ENCODE measurements around the gene ADARB1. TPM values are rescaled to one million over a fixed set of nuclear protein-coding genes. Genes with fewer than 3 reads are reported as not detected.
A peak's percentile ranks its signal among the peaks of the same experiment; 100 is the strongest.

The ADARB1 gene
- polyA plus RNA-seq, 1 experiment = 25.3 TPM

DNA sequence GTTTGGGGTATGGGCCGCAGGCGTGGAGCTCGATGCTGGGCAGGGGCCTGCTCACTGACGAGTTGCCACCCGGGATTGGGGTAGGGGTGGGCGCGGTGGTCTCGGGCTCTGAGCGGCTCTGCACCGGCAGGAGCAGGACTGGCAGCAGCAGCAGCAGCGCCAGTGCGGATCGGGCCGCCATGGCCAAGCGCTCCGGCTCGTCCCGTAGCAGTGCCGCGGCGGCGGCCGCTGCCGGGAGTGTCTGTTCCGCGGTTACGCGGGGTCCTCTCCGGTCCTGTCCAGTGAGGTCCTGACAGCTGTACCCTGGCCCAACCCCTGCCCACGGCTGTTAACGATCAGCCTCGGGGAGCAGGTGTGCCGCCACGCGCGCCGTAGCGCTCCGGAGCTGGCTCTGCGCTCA lies 26.5 kb downstream of the ADARB1 start:
- no peak for DNase-seq (ENCODE audit: low read depth, low spot score)
- peaks cover 3% of the 10 kb centered on the region; the same call in 1 of the 2 replicates for H3K9me3 ChIP-seq (ENCODE audit: control insufficient read depth, insufficient read depth, low read length)
- H3K27ac ChIP-seq (ENCODE audit: low read depth, low read length) = no peak overlapping the region
- TF ChIP-seq, protein P1, sequence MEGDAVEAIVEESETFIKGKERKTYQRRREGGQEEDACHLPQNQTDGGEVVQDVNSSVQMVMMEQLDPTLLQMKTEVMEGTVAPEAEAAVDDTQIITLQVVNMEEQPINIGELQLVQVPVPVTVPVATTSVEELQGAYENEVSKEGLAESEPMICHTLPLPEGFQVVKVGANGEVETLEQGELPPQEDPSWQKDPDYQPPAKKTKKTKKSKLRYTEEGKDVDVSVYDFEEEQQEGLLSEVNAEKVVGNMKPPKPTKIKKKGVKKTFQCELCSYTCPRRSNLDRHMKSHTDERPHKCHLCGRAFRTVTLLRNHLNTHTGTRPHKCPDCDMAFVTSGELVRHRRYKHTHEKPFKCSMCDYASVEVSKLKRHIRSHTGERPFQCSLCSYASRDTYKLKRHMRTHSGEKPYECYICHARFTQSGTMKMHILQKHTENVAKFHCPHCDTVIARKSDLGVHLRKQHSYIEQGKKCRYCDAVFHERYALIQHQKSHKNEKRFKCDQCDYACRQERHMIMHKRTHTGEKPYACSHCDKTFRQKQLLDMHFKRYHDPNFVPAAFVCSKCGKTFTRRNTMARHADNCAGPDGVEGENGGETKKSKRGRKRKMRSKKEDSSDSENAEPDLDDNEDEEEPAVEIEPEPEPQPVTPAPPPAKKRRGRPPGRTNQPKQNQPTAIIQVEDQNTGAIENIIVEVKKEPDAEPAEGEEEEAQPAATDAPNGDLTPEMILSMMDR (IDR thresholded peaks at IDR 0.05; ENCODE audit: low read depth, low read length) = no peak
- no peak overlapping the region for H3K4me3 ChIP-seq (ENCODE audit: low read depth, low read length)
- H3K27me3 ChIP-seq (ENCODE audit: control insufficient read depth, insufficient read depth, low read length) = no peaks in the 10 kb centered on the region
- POLR2A ChIA-PET = no interaction called here
- CTCF ChIA-PET = interaction anchor here (1.6 to 2.2 kb wide), 2 partner anchors 19 to 27 kb away, joined by 3 to 11 read pairs; no protein-coding TSS in a partner anchor

DNA sequence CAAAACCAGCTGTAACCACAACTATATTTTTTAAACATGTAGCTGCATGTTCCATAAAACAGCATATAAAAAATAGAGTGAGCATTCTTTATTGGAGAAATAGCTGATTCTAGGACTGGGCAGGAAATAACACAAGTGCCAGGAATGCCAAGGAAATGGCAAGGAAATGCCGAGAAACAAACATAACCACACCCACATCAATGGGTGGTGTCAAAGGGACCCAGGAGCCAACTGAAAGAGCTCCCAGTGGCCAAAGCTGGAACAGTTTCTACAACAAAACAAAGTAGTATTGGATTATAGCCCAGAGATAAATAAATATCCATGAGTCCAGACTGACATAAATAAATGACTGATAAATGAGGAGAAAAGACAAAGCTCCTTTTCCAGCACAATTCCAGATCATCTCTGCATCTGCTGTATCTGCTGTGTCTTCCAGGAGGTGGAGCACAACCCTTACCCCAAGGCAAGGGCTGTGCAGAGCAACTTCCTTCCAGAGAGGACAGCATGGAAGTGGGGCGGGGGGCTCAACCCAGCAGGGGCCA lies 28.1 kb downstream of the ADARB1 start:
- CTCF ChIA-PET = interaction anchor here (0.7 to 2.2 kb wide), 11 partner anchors 12 to 161 kb away, joined by 3 to 18 read pairs (median 3); no protein-coding TSS in a partner anchor

DNA sequence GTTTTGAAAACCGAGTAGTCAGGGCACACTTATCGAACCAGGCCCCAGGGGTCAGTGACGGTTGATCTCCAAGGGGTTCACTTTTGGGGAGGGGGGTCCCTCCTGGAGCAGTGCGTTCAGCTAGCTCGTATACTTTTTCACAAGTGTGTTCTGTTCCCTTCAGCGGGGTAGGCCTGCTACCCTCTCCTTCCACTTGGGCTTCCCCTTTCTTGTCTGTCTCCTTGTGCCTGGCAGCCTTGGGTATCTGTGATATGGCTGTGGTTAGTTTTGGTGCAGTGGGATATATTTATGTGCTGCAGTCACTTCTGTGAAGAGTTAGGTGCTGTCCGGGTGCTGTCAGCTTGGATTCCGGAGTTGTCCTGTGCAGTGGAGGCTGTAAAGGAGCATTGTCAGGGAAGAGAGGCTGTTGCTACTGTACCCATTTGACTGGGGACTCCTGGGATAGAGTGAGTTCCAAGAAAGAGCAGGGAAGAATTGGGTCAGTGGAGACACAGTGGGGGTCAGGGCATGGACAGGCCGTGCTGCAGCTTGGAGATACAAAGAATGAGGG lies 29.7 kb downstream of the ADARB1 start:
- CTCF ChIA-PET = interaction anchor here (3.3 kb wide), 1 partner anchor 34 kb away, joined by 24 read pairs; no protein-coding TSS in a partner anchor
- POLR2A ChIA-PET = no interaction called here
- H3K27me3 ChIP-seq (ENCODE audit: control insufficient read depth, insufficient read depth, low read length) = no peaks in the 10 kb centered on the region
- no peak for DNase-seq (ENCODE audit: low read depth, low spot score)
- H3K9me3 ChIP-seq (ENCODE audit: control insufficient read depth, insufficient read depth, low read length) = peaks cover 3% of the 10 kb centered on the region; the same call in 1 of the 2 replicates
- no peak overlapping the region for H3K4me3 ChIP-seq (ENCODE audit: low read depth, low read length)
- TF ChIP-seq, protein P1 (IDR thresholded peaks at IDR 0.05; ENCODE audit: low read depth, low read length) = no peak
- H3K27ac ChIP-seq (ENCODE audit: low read depth, low read length) = no peak overlapping the region

More for the DNA sequence above, 28.1 kb downstream of the ADARB1 start:
- no peaks in the 10 kb centered on the region for H3K27me3 ChIP-seq (ENCODE audit: control insufficient read depth, insufficient read depth, low read length)
- no peak for DNase-seq (ENCODE audit: low read depth, low spot score)
- H3K4me3 ChIP-seq (ENCODE audit: low read depth, low read length) = no peak overlapping the region
- H3K9me3 ChIP-seq (ENCODE audit: control insufficient read depth, insufficient read depth, low read length) = peaks cover 3% of the 10 kb centered on the region; the same call in 1 of the 2 replicates
- TF ChIP-seq, protein P1 (IDR thresholded peaks at IDR 0.05; ENCODE audit: low read depth, low read length) = peak; percentile 31; the same call in 1 of the 2 replicates
- H3K27ac ChIP-seq (ENCODE audit: low read depth, low read length) = no peak overlapping the region
- POLR2A ChIA-PET = interaction anchor here (1.1 kb wide), 1 partner anchor 140 kb away, joined by 3 read pairs; no protein-coding TSS in a partner anchor

DNA sequence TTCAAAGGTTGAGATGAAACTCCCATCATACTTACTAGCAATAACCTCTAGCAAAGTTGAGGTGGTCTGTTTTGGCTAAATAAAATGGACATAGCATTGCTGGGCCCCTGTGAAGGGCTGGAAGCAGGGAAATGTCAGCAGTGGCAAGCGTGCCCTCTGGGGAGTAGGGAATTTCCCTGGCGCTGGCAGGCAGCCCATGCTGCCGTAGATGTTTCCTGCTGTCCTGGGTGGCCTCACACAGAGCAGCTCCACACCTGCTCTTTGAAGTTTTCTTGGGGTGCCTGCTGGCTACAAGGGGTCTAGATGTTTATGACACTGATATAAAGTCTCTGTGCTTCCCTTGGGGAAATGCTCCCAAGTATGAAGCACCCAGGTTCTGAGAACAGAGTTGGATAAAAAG lies 30.2 kb downstream of the ADARB1 start:
- DNase-seq (ENCODE audit: low read depth, low spot score) = no peak
- H3K4me3 ChIP-seq (ENCODE audit: low read depth, low read length) = no peak overlapping the region
- ChIA-PET POLR2A (no interaction called here), CTCF (interaction anchor here (3.3 kb wide), 1 partner anchor 33 kb away, joined by 24 read pairs; no protein-coding TSS in a partner anchor)
- TF ChIP-seq, protein P1 (IDR thresholded peaks at IDR 0.05; ENCODE audit: low read depth, low read length) = no peak
- H3K27me3 ChIP-seq (ENCODE audit: control insufficient read depth, insufficient read depth, low read length) = no peaks in the 10 kb centered on the region
- peaks cover 3% of the 10 kb centered on the region; the same call in 1 of the 2 replicates for H3K9me3 ChIP-seq (ENCODE audit: control insufficient read depth, insufficient read depth, low read length)
- no peak overlapping the region for H3K27ac ChIP-seq (ENCODE audit: low read depth, low read length)

DNA sequence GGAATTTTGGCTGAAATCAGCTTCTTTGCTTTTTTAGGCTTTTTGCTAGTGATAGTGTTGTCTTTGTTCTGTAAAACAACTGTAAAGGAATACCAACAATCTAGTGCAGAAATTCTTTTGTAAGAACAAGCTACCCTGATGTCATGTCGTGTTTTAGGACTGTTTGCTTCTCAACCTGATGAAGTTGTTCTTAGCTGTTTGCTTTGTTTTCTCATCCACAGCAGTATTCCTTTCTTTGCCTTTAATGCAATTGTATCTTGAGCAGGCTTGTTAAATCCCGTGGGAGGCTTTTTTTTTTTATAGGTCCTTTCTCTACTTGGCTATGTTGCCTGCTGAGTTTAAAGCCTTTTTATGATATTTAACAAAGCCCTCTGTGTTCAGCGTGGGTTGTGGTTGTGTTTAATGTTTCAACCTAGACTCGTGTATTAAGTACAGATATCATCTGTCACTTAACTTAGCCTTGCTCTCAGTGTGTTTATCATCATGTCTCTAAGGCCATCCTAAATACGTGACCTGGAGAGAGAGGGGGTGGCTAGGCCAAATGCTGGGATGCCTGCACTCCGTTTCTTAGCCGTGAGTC lies 31.6 kb downstream of the ADARB1 start:
- no peak for DNase-seq (ENCODE audit: low read depth, low spot score)
- TF ChIP-seq, protein P1 (IDR thresholded peaks at IDR 0.05; ENCODE audit: low read depth, low read length) = no peak
- POLR2A ChIA-PET = no interaction called here

More for the DNA sequence above, 31.6 kb downstream of the ADARB1 start:
- H3K27ac ChIP-seq (ENCODE audit: low read depth, low read length) = no peak overlapping the region
- no peaks in the 10 kb centered on the region for H3K27me3 ChIP-seq (ENCODE audit: control insufficient read depth, insufficient read depth, low read length)
- no peak overlapping the region for H3K4me3 ChIP-seq (ENCODE audit: low read depth, low read length)
- CTCF ChIA-PET = interaction anchor here (1.0 to 3.3 kb wide), 5 partner anchors 8 to 156 kb away, joined by 3 to 24 read pairs (median 4); no protein-coding TSS in a partner anchor
- no peaks in the 10 kb centered on the region; the same call in 1 of the 2 replicates for H3K9me3 ChIP-seq (ENCODE audit: control insufficient read depth, insufficient read depth, low read length)

Measured in AG04450 (cell line).